Skeletal muscle cell (primary cell): ENCODE data around the gene MAP3K6.

Experiments
- DNase-seq: peaks from one replicate; pipeline ENCODE4 v3.0.0-alpha.2; 2010; ENCODE audit warnings: low read depth
- H3K4me3 ChIP-seq: 2 replicates; pipeline ENCODE4 v1.5.1; 2011; ENCODE audit warnings: low read depth, mild to moderate bottlenecking, control low read depth, low read length, moderate library complexity

MAP3K6 gene

DNA sequence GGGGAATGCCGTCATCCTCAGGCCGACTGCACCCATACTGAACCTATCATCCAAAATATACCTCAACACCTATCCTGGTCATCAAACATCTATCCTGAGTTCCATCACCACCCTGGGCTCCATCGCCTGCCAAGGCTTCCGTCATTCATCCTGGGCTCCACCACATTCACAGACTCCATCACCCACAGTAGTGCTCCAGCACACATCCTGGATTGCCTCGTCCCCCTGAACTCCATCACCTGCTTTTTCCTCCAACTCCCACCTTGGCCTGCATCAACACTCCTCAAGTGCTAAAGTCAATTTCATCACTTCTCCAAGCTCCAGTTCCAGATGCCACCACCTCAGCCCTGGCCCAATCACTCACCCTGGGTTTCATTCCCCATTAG is 7.8 kb downstream of the MAP3K6 start:
- DNase-seq: no peak

DNA sequence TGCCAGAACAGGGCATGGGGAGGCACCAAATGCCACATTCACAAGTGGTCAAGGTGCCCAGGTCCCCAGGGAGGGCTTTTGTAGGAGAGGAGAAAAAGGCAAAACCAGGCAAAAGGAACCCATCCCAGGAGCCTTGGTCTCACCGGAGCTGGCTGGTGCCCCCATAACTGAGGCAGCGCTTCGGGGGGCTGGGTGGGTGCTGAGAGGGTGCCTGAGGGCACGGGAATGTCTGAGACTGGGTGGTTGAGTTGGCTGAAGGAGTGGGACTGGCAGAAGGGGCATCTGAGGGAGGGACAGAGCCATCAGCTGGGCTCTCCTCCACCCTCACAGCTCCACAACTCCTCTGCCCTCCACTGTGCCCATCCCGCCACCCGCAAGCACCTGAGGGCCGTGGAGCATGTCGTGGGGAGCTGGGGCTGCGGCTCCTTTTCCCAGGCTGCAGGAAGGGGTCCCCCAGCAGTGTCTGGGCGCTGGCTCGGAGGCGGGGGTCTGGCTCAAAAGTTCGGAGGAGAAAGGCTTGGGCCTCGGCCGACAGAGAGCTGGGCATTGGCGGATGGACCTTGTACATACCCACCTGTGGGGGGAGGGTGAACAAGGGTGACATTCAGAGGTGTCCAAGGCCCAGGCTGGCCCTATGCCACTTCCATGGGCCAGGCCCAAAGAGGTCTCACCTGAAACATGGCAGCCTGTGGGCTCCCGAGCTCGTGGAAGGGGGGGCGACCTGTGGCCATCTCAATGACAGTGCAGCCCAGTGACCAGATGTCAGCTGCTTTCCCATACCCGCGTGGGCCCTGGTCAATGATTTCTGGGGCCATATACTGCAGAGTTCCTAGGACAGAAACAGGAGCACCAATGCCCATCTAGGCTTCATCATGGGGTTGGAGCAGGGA is 8.5 kb downstream of the MAP3K6 start:
- H3K4me3 ChIP-seq: no peak overlapping the region
- DNase-seq: no peak

More for the DNA sequence above, 7.8 kb downstream of the MAP3K6 start:
- H3K4me3 ChIP-seq: no peak overlapping the region

DNA sequence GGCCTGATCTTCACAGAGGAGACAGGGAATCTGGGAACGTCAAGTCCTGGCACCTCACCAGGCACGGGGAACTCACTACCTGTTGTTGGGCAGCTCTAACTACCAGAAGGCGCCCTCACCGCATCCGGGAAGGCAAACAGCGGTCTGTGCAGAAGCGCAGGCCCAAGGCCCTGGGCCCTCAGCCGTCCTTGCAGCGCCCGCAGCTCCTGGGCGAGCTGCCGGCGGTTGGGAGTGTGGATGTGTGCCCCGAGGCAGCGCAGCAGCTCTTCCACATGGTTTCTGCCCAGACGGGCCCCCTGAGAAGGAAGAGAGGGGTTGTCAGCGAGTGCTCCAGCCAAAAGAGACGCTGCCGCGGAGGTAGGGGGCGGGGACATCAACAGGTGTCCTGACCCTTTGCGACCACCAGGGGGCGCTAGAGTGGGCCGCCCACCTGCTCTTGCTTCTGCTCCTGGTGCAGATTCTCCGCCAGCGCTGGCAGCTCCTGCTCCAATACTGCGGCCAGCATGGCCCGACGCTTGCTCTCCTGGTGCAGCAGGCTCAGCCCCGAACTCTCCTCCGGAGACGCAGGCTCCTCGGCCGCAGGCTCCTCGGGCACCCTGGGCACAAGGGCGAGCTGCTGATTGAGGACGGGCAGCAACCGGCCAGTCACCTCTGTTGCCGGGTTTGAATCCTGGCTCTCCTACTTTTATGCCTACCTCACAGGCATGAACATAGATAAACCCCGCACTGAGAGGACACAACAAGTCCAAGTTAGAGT is 9.3 kb downstream of the MAP3K6 start:
- no peak for DNase-seq
- no peak overlapping the region for H3K4me3 ChIP-seq

DNA sequence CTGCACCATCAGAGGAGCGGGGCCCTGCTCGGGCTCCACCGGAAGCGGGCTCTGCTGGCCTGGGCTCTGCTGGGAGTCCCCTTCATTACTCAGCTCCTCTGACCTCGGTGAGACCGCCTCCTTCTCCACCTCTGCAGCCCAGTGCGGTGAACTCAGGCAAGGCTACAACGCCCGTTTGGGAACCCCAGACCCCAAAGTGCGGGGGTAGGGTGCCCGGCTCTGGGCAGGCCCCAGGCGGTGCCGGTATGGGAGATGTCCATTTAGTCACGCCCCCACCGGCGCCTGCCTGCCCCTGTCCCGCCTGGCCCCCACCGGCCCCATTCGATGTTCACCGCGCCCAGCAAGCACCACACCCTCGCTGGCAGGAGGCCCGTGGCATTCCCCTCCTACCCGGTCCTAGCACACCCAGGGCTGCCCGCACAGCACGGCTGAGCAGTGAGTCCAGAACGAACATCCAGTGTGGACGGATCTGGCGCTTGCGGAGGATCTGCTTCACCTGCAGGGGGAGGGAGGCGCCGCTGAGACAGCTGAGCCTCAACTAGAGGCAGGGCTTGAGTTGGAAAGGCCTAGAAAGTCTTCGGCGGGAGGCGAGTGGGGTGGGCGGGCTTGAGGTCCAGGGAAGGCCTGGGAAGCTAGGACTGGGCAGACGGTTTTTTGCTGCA is 10.0 kb downstream of the MAP3K6 start:
- no peak overlapping the region for H3K4me3 ChIP-seq
- no peak for DNase-seq

DNA sequence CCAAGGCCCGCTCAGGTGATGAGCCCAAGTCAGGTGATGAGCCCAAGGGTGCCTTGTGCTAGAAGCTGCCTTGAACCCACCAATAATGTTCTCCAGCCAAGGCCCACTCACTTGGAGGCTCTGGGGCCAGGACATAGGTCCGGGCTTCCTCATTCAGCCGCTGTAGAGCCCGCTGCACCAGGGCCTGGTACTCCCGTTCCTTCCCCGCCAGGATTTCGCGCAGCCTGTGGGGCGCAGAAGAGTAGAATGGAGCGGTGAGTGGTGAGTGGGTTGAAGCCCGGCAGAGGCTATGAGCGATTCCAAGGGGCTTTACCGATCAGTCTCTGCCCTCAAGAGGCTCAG is 10.5 kb downstream of the MAP3K6 start:
- no peak overlapping the region for H3K4me3 ChIP-seq
- no peak for DNase-seq

DNA sequence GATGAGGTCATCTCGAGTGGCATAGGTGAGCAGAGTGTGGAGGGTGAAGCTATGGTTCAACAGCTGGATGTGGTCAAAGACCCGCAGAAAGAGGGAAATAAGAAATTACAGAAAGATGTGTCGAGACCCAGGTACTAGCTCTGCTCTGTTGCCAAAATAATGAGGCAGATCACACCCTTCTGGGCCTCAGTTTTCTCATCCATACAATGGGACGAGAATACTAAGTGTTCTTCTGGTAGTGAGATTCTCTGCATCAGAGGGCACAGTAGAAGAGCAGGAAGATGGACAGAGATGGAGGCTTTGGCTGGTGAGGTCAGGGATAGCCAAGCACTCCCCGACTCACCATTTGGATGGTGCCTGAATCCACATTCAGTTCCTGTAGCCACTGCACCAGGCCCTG is 11.1 kb downstream of the MAP3K6 start:
- H3K4me3 ChIP-seq: no peak overlapping the region
- no peak for DNase-seq

DNA sequence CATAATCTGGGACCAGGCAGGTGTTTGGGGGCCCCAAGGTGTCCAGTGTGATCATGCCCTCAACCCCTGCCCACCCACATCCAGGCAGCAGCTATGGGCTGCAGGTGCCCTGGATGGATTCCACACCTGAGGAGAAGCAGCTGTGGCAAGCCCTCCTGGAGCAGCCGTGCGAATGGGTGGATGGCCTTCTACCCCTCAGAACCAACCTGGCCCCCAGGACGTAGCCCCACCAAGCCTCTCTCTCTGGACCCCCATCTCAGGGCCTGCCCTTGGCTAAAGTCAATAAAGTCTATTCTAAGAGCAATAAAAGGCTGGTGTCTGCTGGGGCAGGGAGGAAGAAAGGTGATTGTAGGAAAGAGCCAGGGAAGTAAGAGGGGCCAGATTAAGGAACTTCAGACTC is 13.1 kb downstream of the MAP3K6 start:
- no peak overlapping the region for H3K4me3 ChIP-seq
- no peak for DNase-seq

DNA sequence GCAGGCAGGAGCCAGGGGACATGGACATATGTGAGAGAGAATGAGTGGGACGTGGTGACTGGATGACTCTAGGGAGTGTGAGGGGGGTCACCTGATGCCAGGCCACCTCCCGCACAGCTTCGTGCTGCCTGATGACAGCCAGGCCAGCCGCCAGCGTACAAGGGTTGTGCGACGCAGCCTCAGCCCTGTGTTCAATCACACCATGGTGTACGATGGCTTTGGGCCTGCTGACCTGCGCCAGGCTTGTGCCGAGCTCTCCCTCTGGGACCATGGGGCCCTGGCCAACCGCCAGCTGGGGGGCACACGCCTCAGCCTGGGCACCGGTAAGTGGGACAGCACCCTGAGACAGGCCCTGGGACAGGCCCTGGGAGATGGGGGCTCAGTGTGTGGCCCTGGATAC is 13.6 kb downstream of the MAP3K6 start:
- no peak for DNase-seq
- no peak overlapping the region for H3K4me3 ChIP-seq

DNA sequence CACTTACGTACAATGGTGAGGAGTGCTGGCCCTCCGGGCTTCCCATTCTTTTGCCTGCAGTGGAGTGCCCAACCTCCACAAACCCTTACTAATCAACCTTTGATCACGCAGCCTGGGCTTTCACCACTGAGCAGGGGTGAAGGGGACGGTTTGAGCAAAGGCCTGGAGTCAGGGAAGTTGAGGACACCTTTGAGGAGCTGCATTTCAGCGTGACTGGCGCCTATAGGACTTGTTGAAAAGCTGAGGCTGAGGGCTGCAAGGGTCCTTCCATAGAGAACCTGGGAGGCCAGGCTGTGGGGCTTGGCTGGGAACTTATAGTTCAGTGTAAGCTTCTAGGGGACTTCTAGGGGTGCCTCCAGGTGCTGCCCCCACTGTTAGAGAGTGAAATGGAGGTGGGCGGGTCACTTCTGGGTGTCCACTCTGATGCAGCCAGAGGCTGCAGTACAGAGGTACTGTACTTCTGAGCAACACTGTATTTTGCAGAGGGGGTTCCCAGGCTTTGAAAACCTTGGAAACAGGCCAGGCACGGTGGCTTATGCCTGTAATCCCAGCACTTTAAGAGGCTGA is 15.1 kb downstream of the MAP3K6 start:
- DNase-seq: no peak
- no peak overlapping the region for H3K4me3 ChIP-seq

DNA sequence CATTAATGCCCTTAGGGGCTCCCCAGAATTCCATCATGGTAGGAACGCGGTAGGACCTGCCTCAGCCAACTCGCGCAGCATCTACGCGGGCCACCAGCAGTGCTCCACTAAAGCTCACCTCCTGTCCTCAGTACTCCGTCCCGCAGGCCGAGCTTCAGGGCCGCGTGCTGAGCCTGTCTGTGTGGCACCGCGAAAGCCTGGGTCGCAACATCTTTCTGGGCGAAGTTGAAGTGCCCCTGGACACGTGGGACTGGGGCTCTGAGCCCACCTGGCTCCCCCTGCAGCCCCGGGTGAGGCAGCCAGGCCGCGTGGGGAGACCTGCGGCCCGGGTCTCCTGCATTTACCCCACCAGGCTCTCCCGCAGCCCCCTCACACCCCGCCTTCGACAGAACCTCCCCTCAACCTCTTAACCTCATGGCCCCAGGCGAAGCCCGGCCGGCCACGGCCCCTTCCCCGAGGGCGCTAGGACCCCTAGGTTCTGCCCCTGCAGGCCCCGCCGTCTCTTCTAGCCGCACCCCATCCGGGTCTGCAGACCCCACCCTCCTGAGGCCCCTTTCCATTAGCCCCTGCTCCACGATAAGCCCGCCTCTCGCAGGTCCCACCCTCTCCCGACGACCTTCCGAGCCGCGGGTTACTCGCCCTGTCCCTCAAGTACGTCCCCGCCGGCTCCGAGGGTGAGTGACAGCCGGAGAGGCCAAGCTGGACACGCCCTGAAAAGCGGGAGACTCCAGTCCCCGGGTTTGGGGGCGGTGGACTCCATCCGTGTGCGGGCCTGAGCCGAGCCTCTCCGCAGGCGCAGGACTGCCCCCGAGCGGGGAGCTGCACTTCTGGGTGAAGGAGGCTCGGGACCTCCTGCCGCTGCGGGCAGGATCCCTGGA is 15.9 kb downstream of the MAP3K6 start:
- no peak for DNase-seq
- no peak overlapping the region for H3K4me3 ChIP-seq

DNA sequence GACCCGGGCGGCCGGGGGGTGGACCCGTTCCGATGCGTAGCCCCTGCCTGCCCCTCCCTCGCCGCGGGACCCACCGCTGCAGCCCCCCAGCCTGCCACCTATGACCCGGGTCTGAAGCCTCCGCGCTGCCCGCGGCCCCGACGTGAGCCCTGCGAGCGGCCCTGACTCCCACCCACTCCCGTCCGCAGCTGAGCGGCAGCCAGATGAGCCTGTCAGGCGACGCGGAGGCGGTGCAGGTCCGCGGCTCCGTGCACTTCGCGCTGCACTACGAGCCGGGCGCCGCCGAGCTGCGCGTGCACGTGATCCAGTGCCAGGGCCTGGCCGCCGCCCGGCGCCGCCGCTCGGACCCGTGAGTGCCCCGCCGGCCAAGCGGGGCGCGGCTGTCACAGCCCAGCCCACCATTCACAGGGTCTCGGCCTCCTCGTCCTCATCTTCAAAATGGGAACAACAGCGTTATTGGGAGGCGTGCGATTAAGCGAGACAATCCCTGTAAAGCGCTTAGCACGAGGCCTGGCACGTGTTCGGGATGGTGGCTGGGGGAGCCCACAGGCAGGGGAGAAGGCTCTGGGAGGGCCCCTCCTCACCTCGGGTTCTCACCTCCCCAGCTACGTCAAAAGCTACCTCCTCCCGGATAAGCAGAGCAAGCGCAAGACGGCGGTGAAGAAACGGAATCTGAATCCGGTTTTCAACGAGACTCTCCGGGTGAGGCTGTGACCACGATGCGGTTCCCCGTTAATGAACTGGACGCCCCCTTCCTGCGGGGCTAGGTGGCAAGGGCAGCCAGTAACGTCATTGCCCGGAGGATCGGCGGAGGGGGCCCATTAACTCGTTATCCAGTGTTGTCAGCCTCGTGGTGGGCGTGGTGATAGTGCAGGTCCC is 16.7 kb downstream of the MAP3K6 start:
- peak; percentile 38 for DNase-seq
- peak overlapping the region; percentile 43 for H3K4me3 ChIP-seq

DNA sequence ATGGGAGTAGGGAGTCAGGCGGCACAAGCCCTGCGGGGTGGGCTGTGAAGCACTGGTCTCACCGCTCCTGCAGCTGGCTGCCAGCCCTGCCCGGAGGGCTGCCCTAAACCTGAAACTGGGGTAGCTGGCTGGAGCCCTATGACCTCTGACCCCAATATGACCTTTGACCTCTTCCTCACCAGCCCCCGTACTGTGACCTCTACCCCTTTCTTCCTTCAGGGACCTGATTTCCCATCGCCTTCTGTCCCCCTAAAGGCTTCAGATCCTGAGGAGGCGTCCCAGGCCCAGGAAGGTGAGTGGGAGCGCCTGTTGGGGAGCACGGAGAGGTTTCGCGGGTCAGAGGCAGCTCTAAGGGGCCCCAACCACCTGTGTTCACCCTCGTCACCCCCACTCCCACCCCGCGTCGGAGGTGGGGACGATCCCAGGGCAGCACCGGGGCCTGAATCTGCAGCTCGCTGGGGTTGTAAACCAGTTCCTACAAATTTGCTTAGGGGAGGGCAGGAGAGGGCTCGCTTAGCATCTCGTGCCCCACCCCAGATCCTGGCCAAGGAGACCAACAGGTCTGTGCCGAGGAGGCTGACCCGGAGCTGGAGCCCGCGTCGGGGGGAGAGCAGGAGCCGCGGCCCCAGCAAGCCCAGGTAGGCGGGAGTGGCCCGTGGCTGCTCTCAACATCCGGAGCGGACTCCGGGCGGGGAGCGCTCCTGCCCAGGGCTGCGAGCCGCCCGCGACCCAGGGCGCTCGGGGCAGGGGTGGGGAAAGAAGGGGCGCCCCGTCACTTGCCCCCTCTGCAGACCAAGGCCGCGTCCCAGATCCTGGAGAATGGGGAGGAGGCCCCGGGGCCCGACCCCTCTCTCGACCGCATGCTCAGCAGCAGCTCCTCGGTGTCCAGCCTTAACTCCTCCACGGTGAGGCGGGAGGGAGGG is 17.6 kb downstream of the MAP3K6 start:
- peak overlapping the region; percentile 43 for H3K4me3 ChIP-seq
- no peak for DNase-seq

DNA sequence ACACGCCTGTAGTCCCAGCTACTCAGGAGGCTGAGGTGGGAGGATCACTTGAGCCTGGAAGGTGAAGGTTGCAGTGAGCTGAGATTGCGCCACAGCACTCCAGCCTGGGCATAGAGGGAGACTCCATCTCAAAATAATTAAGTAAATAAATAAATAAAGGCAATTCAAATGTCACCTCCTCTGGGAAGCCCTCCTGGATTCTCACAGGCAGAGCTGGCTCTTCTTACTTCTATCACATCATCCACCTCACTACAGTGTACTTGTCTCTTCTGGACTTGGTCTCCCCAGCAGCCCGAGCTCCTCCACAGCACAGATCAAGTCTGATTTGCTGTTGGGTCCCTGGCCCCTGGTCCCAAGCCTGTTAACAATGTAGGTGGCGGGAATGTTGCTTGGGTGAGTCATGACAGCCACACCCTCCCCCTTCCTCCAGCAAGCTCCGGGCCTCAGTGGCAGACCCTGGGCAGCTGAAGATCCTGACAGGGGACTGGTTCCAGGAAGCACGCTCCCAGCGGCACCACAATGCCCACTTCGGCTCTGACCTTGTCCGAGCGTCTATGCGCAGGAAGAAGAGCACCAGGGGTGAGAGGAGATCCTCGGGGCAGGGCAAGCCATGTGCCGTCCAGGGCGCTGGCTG is 19.7 kb downstream of the MAP3K6 start:
- no peak overlapping the region for H3K4me3 ChIP-seq
- DNase-seq: no peak

DNA sequence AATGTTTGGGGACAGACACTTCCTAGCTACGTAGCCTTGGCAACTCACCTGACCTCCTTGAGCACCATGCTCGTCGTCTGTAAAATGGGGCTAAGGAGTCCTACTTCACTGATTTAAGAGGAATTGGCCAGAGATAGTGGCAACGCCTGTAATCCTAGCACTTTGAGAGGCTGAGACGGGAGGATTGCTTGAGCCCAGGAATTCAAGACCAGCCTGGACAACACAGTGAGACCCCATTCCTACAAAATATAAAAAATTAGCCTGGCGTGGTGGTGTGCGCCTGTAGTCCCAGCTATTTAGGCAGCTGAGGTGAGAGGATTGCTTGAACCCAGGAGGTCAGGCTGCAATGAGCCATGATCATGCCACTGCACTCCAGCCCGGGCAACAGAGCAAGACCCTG is 20.4 kb downstream of the MAP3K6 start:
- no peak for DNase-seq
- no peak overlapping the region for H3K4me3 ChIP-seq

DNA sequence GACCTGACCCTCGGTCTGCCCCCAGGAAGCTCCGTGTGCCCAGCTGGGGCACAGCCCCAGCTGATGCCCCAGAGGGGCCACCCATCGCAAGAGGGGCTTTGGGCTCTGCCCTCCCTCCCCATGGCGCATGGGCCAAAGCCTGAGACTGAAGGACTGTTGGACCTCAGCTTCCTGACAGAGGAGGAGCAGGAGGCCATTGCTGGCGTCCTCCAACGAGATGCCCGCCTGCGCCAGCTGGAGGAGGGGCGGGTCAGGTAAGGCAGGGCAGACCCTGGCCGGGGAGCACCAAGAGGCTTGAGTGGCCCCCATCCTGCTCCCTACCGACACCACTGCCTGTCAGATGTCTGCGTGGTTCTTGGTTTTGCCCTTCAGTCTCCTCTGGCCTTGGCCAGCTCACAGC is 21.5 kb downstream of the MAP3K6 start:
- no peak overlapping the region for H3K4me3 ChIP-seq
- DNase-seq: no peak

DNA sequence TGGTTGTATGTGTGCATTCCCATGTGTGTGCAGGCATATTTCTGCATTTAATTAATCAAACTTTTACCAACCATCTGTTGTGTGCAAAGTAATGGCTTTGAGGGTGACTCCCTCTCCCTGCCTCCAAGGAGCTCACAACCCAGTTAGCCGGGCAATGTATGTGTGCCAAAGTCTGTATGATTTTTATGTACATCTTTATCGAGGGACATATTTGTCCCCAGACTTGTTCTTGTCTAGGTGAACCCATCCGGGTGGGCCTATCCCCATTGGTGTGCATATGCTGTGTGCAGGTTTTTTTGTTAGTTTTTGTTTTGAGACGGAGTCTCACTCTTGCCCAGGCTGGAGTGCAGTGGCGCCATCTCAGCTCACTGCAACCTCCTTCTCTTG is 23.1 kb downstream of the MAP3K6 start:
- no peak for DNase-seq
- no peak overlapping the region for H3K4me3 ChIP-seq
